A673 (cell line): ENCODE data around the gene SHLD2.
"Not testable (repeated sequence)": the region's sequence is repeated elsewhere in the genome, so short reads cannot be mapped to it uniquely, and the experiment has no call there.

ENCODE experiments used
- EZH2 ChIP-seq: fragments of 200-600 bp; sonication (generic); IDR thresholded peaks from 2 replicates; pipeline ENCODE4 v1.6.1; 2017; ENCODE audit warnings: borderline replicate concordance, low read depth, mild to moderate bottlenecking, mixed read lengths, antibody characterized with exemption, low read length; ENCODE audit not compliant: poor library complexity, severe bottlenecking
- TF ChIP-seq, protein P1 (sequence below): fragments of 300-800, 200-600 bp; sonication (generic); conservative IDR thresholded peaks from 2 replicates; pipeline ENCODE4 v1.5.1; 2017; ENCODE audit warnings: low read depth, mild to moderate bottlenecking, antibody characterized with exemption, low read length, moderate library complexity, mixed read lengths

DNA sequence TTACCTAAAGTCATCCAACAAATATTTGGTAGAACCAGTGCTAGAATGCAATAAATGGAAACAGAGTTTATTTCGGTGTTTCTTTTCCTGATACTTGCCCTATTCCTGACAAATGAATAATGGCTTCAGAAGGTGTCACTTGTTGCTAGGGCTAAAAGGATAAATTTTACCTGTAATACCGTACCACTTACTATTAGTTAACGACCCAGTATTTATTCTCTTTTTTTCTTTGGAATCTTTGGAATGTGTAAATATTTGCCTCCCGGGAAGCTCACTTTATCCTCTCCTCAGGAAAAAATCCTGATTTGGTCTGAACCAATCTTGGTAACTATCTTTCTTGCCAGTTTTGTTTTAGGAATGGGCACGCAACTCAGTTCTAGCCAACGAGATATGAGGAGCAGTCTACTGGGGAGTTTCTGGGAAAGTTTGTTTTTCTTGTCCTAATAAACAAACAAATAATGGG is 144.4 kb downstream of the SHLD2 start:
- TF ChIP-seq, protein P1, sequence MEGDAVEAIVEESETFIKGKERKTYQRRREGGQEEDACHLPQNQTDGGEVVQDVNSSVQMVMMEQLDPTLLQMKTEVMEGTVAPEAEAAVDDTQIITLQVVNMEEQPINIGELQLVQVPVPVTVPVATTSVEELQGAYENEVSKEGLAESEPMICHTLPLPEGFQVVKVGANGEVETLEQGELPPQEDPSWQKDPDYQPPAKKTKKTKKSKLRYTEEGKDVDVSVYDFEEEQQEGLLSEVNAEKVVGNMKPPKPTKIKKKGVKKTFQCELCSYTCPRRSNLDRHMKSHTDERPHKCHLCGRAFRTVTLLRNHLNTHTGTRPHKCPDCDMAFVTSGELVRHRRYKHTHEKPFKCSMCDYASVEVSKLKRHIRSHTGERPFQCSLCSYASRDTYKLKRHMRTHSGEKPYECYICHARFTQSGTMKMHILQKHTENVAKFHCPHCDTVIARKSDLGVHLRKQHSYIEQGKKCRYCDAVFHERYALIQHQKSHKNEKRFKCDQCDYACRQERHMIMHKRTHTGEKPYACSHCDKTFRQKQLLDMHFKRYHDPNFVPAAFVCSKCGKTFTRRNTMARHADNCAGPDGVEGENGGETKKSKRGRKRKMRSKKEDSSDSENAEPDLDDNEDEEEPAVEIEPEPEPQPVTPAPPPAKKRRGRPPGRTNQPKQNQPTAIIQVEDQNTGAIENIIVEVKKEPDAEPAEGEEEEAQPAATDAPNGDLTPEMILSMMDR: not testable (repeated sequence)
- TF ChIP-seq EZH2: not testable (repeated sequence)
